IMR-90 (cell line): ENCODE data around the gene RIMS1. TPM values are rescaled to one million over a fixed set of nuclear protein-coding genes. Genes with fewer than 3 reads are reported as not detected.

Experiments
- ATAC-seq: fragments of 200-7000 bp; cut with Tn5 transposase; 2 replicates; pipeline ENCODE4 v1.9.1; 2020; ENCODE audit warnings: low read depth, mild to moderate bottlenecking, moderate library complexity
- BruUV-seq: library from RNA; stranded (reverse); fragments of 400-500 nt; replicated peaks from 2 replicates; lab custom pipeline; 2021; lab: Mats Ljungman, UMichigan
- CTCF ChIA-PET: fragments of 300-600 bp; formaldehyde crosslinking; extraction: SDS; loops from one replicate; lab custom pipeline; 2021; ENCODE audit warnings: antibody characterized with exemption; lab: Yijun Ruan, JAX
- POLR2A ChIA-PET: fragments of 300-600 bp; sonication (Branson Sonifier 250); formaldehyde crosslinking; loops from one replicate; lab custom pipeline; 2022; ENCODE audit warnings: antibody characterized with exemption; ENCODE audit not compliant: unreplicated experiment; lab: Charles Lee
- DNase-seq: peaks from one replicate; pipeline ENCODE4 v3.0.0; 2013
- H2AFZ ChIP-seq: replicated peaks from 2 replicates; pipeline ENCODE3; 2013; ENCODE audit warnings: low read length, mild to moderate bottlenecking; ENCODE audit not compliant: poor library complexity
- H2AK5ac ChIP-seq: 2 replicates; pipeline ENCODE4 v1.6.1; 2013; ENCODE audit warnings: low read depth, low read length, inconsistent platforms
- H2AK9ac ChIP-seq: replicated peaks from 2 replicates; pipeline ENCODE3; 2013; ENCODE audit warnings: mild to moderate bottlenecking, low read depth, low read length, moderate library complexity; ENCODE audit not compliant: poor library complexity
- H2BK120ac ChIP-seq: 2 replicates; pipeline ENCODE4 v1.6.1; 2013; ENCODE audit warnings: low read depth, low read length, inconsistent platforms
- H2BK15ac ChIP-seq: 3 replicates; pipeline ENCODE4 v1.6.1; 2013; ENCODE audit warnings: low read depth, low read length, inconsistent platforms
- H2BK20ac ChIP-seq: 2 replicates; pipeline ENCODE4 v1.6.1; 2013; ENCODE audit warnings: low read depth, mild to moderate bottlenecking, inconsistent platforms, low read length, moderate library complexity
- H2BK5ac ChIP-seq: 2 replicates; pipeline ENCODE4 v1.6.1; 2013; ENCODE audit warnings: mild to moderate bottlenecking, low read depth, low read length, inconsistent platforms; ENCODE audit not compliant: poor library complexity, severe bottlenecking
- H3K14ac ChIP-seq: replicated peaks from 2 replicates; pipeline ENCODE4 v1.6.1; 2013; ENCODE audit warnings: low read depth, low read length, inconsistent platforms
- H3K18ac ChIP-seq: 2 replicates; pipeline ENCODE4 v1.6.1; 2013; ENCODE audit warnings: low read depth, low read length, control low read depth
- H3K23ac ChIP-seq: 2 replicates; pipeline ENCODE4 v1.6.1; 2013; ENCODE audit warnings: low read depth, low read length, inconsistent platforms
- H3K27ac ChIP-seq: 2 replicates; pipeline ENCODE4 v1.5.1; 2013; ENCODE audit warnings: mild to moderate bottlenecking, control low read depth, low read length; ENCODE audit not compliant: insufficient read depth
- H3K27me3 ChIP-seq: 2 replicates; pipeline ENCODE4 v1.6.1; 2013; ENCODE audit warnings: low read length; ENCODE audit not compliant: control insufficient read depth, insufficient read depth
- H3K36me3 ChIP-seq: 2 replicates; pipeline ENCODE4 v1.6.1; 2013; ENCODE audit warnings: low read length, mixed read lengths; ENCODE audit not compliant: control insufficient read depth, insufficient read depth
- H3K4ac ChIP-seq: 2 replicates; pipeline ENCODE4 v1.6.1; 2013; ENCODE audit warnings: low read depth, low read length, inconsistent platforms
- H3K4me1 ChIP-seq: 2 replicates; pipeline ENCODE4 v1.6.1; 2013; ENCODE audit warnings: low read length, mixed read lengths; ENCODE audit not compliant: control insufficient read depth, insufficient read depth
- H3K4me2 ChIP-seq: 2 replicates; pipeline ENCODE4 v1.6.1; 2013; ENCODE audit warnings: low read depth, mild to moderate bottlenecking, control low read depth, low read length, moderate library complexity
- H3K4me3 ChIP-seq: 2 replicates; pipeline ENCODE4 v1.5.1; 2013; ENCODE audit warnings: low read depth, mild to moderate bottlenecking, control low read depth, low read length, moderate library complexity; ENCODE audit not compliant: insufficient read depth
- H3K56ac ChIP-seq: 2 replicates; pipeline ENCODE4 v1.6.1; 2013; ENCODE audit warnings: low read length, inconsistent platforms; ENCODE audit not compliant: insufficient read depth; ENCODE audit errors: extremely low read depth
- H3K79me1 ChIP-seq, 2 experiments: 2 replicates each; pipeline ENCODE4 v1.6.1; 2013; ENCODE audit warnings: low read length in 2 of 2, inconsistent platforms in 1 of 2, low read depth in 1 of 2
- H3K9ac ChIP-seq: 2 replicates; pipeline ENCODE4 v1.6.1; 2013; ENCODE audit warnings: low read depth, low read length, control low read depth
- H3K9me1 ChIP-seq: 2 replicates; pipeline ENCODE4 v1.6.1; 2013; ENCODE audit warnings: low read length, inconsistent platforms; ENCODE audit not compliant: insufficient read depth
- H3K9me3 ChIP-seq: 2 replicates; pipeline ENCODE4 v1.6.1; 2013; ENCODE audit warnings: low read length; ENCODE audit not compliant: control insufficient read depth, insufficient read depth
- H4K20me1 ChIP-seq: 2 replicates; pipeline ENCODE4 v1.6.1; 2013; ENCODE audit warnings: low read length, inconsistent platforms; ENCODE audit not compliant: insufficient read depth
- H4K5ac ChIP-seq: 2 replicates; pipeline ENCODE4 v1.6.1; 2013; ENCODE audit warnings: mild to moderate bottlenecking, low read depth, low read length, control low read depth
- H4K8ac ChIP-seq, 2 experiments: 2 replicates each; pipeline ENCODE4 v1.6.1; 2013; ENCODE audit warnings: low read depth in 2 of 2, low read length in 2 of 2, control low read depth in 1 of 2, inconsistent platforms in 1 of 2
- H4K91ac ChIP-seq: 2 replicates; pipeline ENCODE4 v1.6.1; 2013; ENCODE audit warnings: low read depth, low read length, inconsistent platforms; ENCODE audit not compliant: insufficient read depth
- BHLHE40 ChIP-seq: fragments of 150-350 bp; IDR thresholded peaks from 2 replicates; pipeline ENCODE4 v1.6.1; 2016; ENCODE audit warnings: mild to moderate bottlenecking, low read depth, low read length
- CEBPB ChIP-seq: IDR thresholded peaks from 2 replicates; pipeline ENCODE4 v1.6.1; 2012; ENCODE audit warnings: low read depth, low read length, improper control_type of control experiment
- CHD1 ChIP-seq: IDR thresholded peaks from 2 replicates; pipeline ENCODE4 v1.6.1; 2012; ENCODE audit warnings: low read depth, low read length, improper control_type of control experiment
- CTCF ChIP-seq: conservative IDR thresholded peaks from 2 replicates; pipeline ENCODE4 v1.5.1; 2012; ENCODE audit warnings: mild to moderate bottlenecking, low read depth, low read length, improper control_type of control experiment
- MAFK ChIP-seq: IDR thresholded peaks from 2 replicates; pipeline ENCODE4 v1.6.1; 2012; ENCODE audit warnings: low read depth, low read length, improper control_type of control experiment
- MAZ ChIP-seq: IDR thresholded peaks from 2 replicates; pipeline ENCODE4 v1.6.1; 2012; ENCODE audit warnings: low read depth, mild to moderate bottlenecking, low read length, improper control_type of control experiment, moderate library complexity, borderline replicate concordance
- NFE2L2 ChIP-seq: fragments of 150-350 bp; IDR thresholded peaks from 2 replicates; pipeline ENCODE4 v1.6.1; 2016; ENCODE audit warnings: low read depth, mild to moderate bottlenecking, low read length
- RAD21 ChIP-seq: IDR thresholded peaks from 2 replicates; pipeline ENCODE4 v1.6.1; 2012; ENCODE audit warnings: low read length, improper control_type of control experiment
- RCOR1 ChIP-seq: IDR thresholded peaks from 2 replicates; pipeline ENCODE4 v1.6.1; 2012; ENCODE audit warnings: mild to moderate bottlenecking, low read length, improper control_type of control experiment; ENCODE audit not compliant: insufficient replicate concordance
- SMC3 ChIP-seq: fragments of 150-350 bp; IDR thresholded peaks from 2 replicates; pipeline ENCODE4 v1.6.1; 2016; ENCODE audit warnings: low read depth, mild to moderate bottlenecking, antibody characterized with exemption, low read length, moderate library complexity
- WGBS, 2 experiments: methylation state at CpG; one replicate each; pipeline versions ENCODE4 v1.1.5 to v1.1.7; 2013; ENCODE audit warnings: missing lambda C conversion rate in 2 of 2; ENCODE audit not compliant: insufficient read length in 1 of 2; ENCODE audit errors: extremely low coverage in 2 of 2; 5-methylcytosine and 5-hydroxymethylcytosine counted together
- dilution Hi-C: fragments of 300-500 bp; cut with HindIII; formaldehyde crosslinking; loops from one replicate; pipeline ENCODE4 v1.14.3; 2018; ENCODE audit warnings: low sequenced_read_pairs; ENCODE audit not compliant: unreplicated experiment
- in situ Hi-C: fragments of 300-500 bp; cut with MboI; formaldehyde crosslinking; loops from 3 replicates; pipeline ENCODE4 v1.14.3; 2019; ENCODE audit warnings: low sequenced_read_pairs, inconsistent platforms, mixed read lengths
- intact Hi-C: fragments of 100-400 bp; cut with micrococcal nuclease; formaldehyde crosslinking; loops from 2 replicates; pipeline ENCODE4 v1.10.0; 2022
- polyA plus RNA-seq, 3 experiments: library from polyadenylated mRNA; depleted of rRNA; stranded (reverse); fragments of >200 nt; gene quantifications; 2 replicates each; pipeline ENCODE4 v1.2.3, GENCODE V29; 2012; ENCODE audit warnings: low replicate concordance in 1 of 3
- total RNA-seq: library from RNA; depleted of rRNA; stranded (reverse); fragments of >200 nt; gene quantifications from 2 replicates; pipeline ENCODE4 v1.2.3, GENCODE V29; 2012

RIMS1 gene
- total and polyA plus RNA-seq, 2 of the 4 experiments (the other 2 are of a cell fraction) = 0.44 to 3.8 TPM

GRCh38 chr6:72421387-72421786 is 535.0 kb downstream of the RIMS1 start:
- Histone ChIP-seq H2BK20ac (no peak overlapping the region), H2BK15ac (no peak overlapping the region), H3K4me1 (peaks cover 12% of the 10 kb centered on the region), H3K36me3 (no peaks in the 10 kb centered on the region), H3K27me3 (no peaks in the 10 kb centered on the region), H3K14ac (no peak overlapping the region), H3K9ac (no peak overlapping the region), H3K56ac (no peak overlapping the region), H4K8ac (0 out of 4 replicates have a peak overlapping the region, but pooled peaks have one; percentile 17 to 55), H3K79me1 (no peaks in the 10 kb centered on the region), H3K18ac (peak overlapping the region; percentile 30; the same call in 1 of the 2 replicates), H2BK5ac (peak overlapping the region; percentile 49), H3K27ac (no peak overlapping the region), H2AK9ac (no peak overlapping the region), H3K4me2 (no peak overlapping the region), H4K5ac (no peak overlapping the region), H2AFZ (no peak overlapping the region), H4K91ac (no peak overlapping the region), H3K23ac (no peak overlapping the region), H3K4ac (peak overlapping the region; percentile 14; the same call in 1 of the 2 replicates), H3K9me1 (peaks cover 6% of the 10 kb centered on the region; the same call in 1 of the 2 replicates), H3K9me3 (no peaks in the 10 kb centered on the region), H3K4me3 (no peak overlapping the region), H4K20me1 (no peaks in the 10 kb centered on the region), H2BK120ac (peak overlapping the region; percentile 54; the same call in 1 of the 2 replicates), H2AK5ac (no peak overlapping the region)
- in situ Hi-C loops = loop anchor here (25.0 kb wide), 1 partner anchor 916 kb away; no protein-coding TSS in a partner anchor
- ChIA-PET POLR2A (no interaction called here), CTCF (no interaction called here)
- intact Hi-C loops = no loop called here
- dilution Hi-C loops = no loop called here
- no peak for DNase-seq
- BruUV-seq = no TSS peak
- WGBS, 2 experiments = no CpG with 5 or more reads among the region's 3 CpGs
- ATAC-seq = no peak
- TF ChIP-seq SMC3 = no peak
- no peak for TF ChIP-seq MAFK
- no peak for TF ChIP-seq CTCF
- TF ChIP-seq BHLHE40 = no peak
- no peak for TF ChIP-seq RCOR1
- TF ChIP-seq CEBPB = no peak
- TF ChIP-seq MAZ = no peak
- no peak for TF ChIP-seq RAD21
- no peak for TF ChIP-seq NFE2L2
- no peak for TF ChIP-seq CHD1
